ENCODE measurements around the gene FGFRL1.

FGFRL1 gene

GRCh38 chr4:1023075-1023640, 11.7 kb downstream of the FGFRL1 start:
- no peak for DNase-seq (ENCODE audit: low spot score)

- DNase-seq (ENCODE audit: low spot score): no peak
Measured at GRCh38 chr4:1023895-1024740, 12.7 kb downstream of the FGFRL1 start.

- DNase-seq (ENCODE audit: low spot score): no peak
Measured at GRCh38 chr4:1024882-1025545, 13.6 kb downstream of the FGFRL1 start.

GRCh38 chr4:1026115-1026514, 14.7 kb downstream of the FGFRL1 start:
- DNase-seq (ENCODE audit: low spot score): peak; percentile 48

- DNase-seq (ENCODE audit: low spot score): no peak
Measured at GRCh38 chr4:1027219-1027914, 15.9 kb downstream of the FGFRL1 start.

- DNase-seq (ENCODE audit: low spot score): no peak
Measured at GRCh38 chr4:1027915-1028238, 16.5 kb downstream of the FGFRL1 start.

- no peak for DNase-seq (ENCODE audit: low spot score)
Measured at GRCh38 chr4:1028574-1029220, 17.3 kb downstream of the FGFRL1 start.

- DNase-seq (ENCODE audit: low spot score): peak; percentile 86
Measured at GRCh38 chr4:1029529-1029928, 18.1 kb downstream of the FGFRL1 start.

GRCh38 chr4:1030031-1030430, 18.6 kb downstream of the FGFRL1 start:
- DNase-seq (ENCODE audit: low spot score): peak; percentile 40

GRCh38 chr4:1030559-1030958, 19.1 kb downstream of the FGFRL1 start:
- peak; percentile 51 for DNase-seq (ENCODE audit: low spot score)

GRCh38 chr4:1031346-1031745, 19.9 kb downstream of the FGFRL1 start:
- no peak for DNase-seq (ENCODE audit: low spot score)

- no peak for DNase-seq (ENCODE audit: low spot score)
Measured at GRCh38 chr4:1031956-1032795, 20.8 kb downstream of the FGFRL1 start.

GRCh38 chr4:1032861-1033260, 21.4 kb downstream of the FGFRL1 start:
- no peak for DNase-seq (ENCODE audit: low spot score)

GRCh38 chr4:1033840-1034551, 22.6 kb downstream of the FGFRL1 start:
- DNase-seq (ENCODE audit: low spot score): no peak

GRCh38 chr4:1035510-1035909, 24.1 kb downstream of the FGFRL1 start:
- no peak for DNase-seq (ENCODE audit: low spot score)

GRCh38 chr4:1036095-1036494, 24.7 kb downstream of the FGFRL1 start:
- no peak for DNase-seq (ENCODE audit: low spot score)

- no peak for DNase-seq (ENCODE audit: low spot score)
Measured at GRCh38 chr4:1036976-1037810, 25.8 kb downstream of the FGFRL1 start.

GRCh38 chr4:1038948-1039492, 27.6 kb downstream of the FGFRL1 start:
- no peak for DNase-seq (ENCODE audit: low spot score)
